ENCODE results near the gene HIVEP1.

- TF ChIP-seq, protein P1, sequence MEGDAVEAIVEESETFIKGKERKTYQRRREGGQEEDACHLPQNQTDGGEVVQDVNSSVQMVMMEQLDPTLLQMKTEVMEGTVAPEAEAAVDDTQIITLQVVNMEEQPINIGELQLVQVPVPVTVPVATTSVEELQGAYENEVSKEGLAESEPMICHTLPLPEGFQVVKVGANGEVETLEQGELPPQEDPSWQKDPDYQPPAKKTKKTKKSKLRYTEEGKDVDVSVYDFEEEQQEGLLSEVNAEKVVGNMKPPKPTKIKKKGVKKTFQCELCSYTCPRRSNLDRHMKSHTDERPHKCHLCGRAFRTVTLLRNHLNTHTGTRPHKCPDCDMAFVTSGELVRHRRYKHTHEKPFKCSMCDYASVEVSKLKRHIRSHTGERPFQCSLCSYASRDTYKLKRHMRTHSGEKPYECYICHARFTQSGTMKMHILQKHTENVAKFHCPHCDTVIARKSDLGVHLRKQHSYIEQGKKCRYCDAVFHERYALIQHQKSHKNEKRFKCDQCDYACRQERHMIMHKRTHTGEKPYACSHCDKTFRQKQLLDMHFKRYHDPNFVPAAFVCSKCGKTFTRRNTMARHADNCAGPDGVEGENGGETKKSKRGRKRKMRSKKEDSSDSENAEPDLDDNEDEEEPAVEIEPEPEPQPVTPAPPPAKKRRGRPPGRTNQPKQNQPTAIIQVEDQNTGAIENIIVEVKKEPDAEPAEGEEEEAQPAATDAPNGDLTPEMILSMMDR (IDR thresholded peaks at IDR 0.05; ENCODE audit: insufficient read depth, low read depth, low read length): no peak
- TF ChIP-seq EZH2 (IDR thresholded peaks at IDR 0.05; ENCODE audit: insufficient read depth, low read length): no peak
Observed at GRCh38 chr6:12049165-12049564, 37.1 kb downstream of the HIVEP1 start.
